H1 (cell line): ENCODE results near the gene TM9SF3. TPM values are rescaled to one million over a fixed set of nuclear protein-coding genes. Genes with fewer than 3 reads are reported as not detected.

Experiments used
- CTCF ChIA-PET: fragments of 300-600 bp; sonication (Branson Sonifier 250); formaldehyde crosslinking; loops from one replicate; lab custom pipeline; 2021; ENCODE audit not compliant: partially characterized antibody; lab: Charles Lee
- POLR2A ChIA-PET: fragments of 300-600 bp; sonication (Branson Sonifier 250); formaldehyde crosslinking; loops from one replicate; lab custom pipeline; 2021; ENCODE audit warnings: inconsistent platforms; ENCODE audit not compliant: partially characterized antibody; lab: Charles Lee
- DNase-seq, 2 experiments: peaks; one replicate each; pipeline versions ENCODE4 v3.0.0 to v3.0.0-alpha.2; 2010 to 2022; ENCODE audit warnings: low spot score in 2 of 2, low read depth in 1 of 2, mixed read lengths in 1 of 2
- FAIRE-seq: peaks from 2 replicates; lab custom pipeline; 2011; peaks lifted over from hg19 to GRCh38; lab: Jason Lieb, UNC
- H2AFZ ChIP-seq: 2 replicates; pipeline ENCODE4 v1.8.1; 2012; ENCODE audit warnings: low read length, inconsistent platforms
- H2AK5ac ChIP-seq: 2 replicates; pipeline ENCODE4 v1.6.1; 2013; ENCODE audit warnings: low read depth, low read length
- H2BK120ac ChIP-seq: replicated peaks from 2 replicates; pipeline ENCODE3; 2013; ENCODE audit warnings: low read depth, low read length, inconsistent platforms
- H2BK12ac ChIP-seq: 2 replicates; pipeline ENCODE4 v1.6.1; 2013; ENCODE audit warnings: low read depth, low read length
- H2BK15ac ChIP-seq: 2 replicates; pipeline ENCODE4 v1.6.1; 2013; ENCODE audit warnings: low read length
- H2BK20ac ChIP-seq: 2 replicates; pipeline ENCODE4 v1.6.1; 2013; ENCODE audit warnings: low read length
- H2BK5ac ChIP-seq: 2 replicates; pipeline ENCODE4 v1.6.1; 2013; ENCODE audit warnings: low read depth, low read length
- H3K14ac ChIP-seq: 2 replicates; pipeline ENCODE4 v1.6.1; 2013; ENCODE audit warnings: inconsistent platforms; ENCODE audit not compliant: insufficient read length
- H3K18ac ChIP-seq: 2 replicates; pipeline ENCODE4 v1.6.1; 2013; ENCODE audit warnings: low read length; ENCODE audit errors: extremely low read depth
- H3K23ac ChIP-seq: 2 replicates; pipeline ENCODE4 v1.6.1; 2013; ENCODE audit warnings: inconsistent platforms; ENCODE audit not compliant: insufficient read length
- H3K23me2 ChIP-seq: 2 replicates; pipeline ENCODE4 v1.6.1; 2013; ENCODE audit warnings: low read depth, low read length
- H3K27ac ChIP-seq: 2 replicates; pipeline ENCODE4 v1.6.1; 2011; ENCODE audit warnings: low read depth, low read length, inconsistent platforms
- H3K27me3 ChIP-seq, 4 experiments: replicated peaks in 1 of 4; 1 replicate in 1 of 4; 2 replicates in 3 of 4; pipeline versions ENCODE4 v1.6.1 to v1.8.1; 2011 to 2013; ENCODE audit warnings: low read length in 3 of 4, mild to moderate bottlenecking in 3 of 4, inconsistent platforms in 2 of 4, mixed read lengths in 2 of 4, moderate library complexity in 1 of 4; ENCODE audit not compliant: control insufficient read depth in 3 of 4, insufficient read depth in 3 of 4; ENCODE audit errors: extremely low read depth in 1 of 4
- H3K36me3 ChIP-seq, 4 experiments: 2 replicates each; pipeline versions ENCODE4 v1.6.1 to v1.8.1; 2011 to 2013; ENCODE audit warnings: mild to moderate bottlenecking in 4 of 4, low read length in 3 of 4, moderate library complexity in 2 of 4, control low read depth in 1 of 4, inconsistent platforms in 1 of 4; ENCODE audit not compliant: insufficient read depth in 4 of 4, control insufficient read depth in 2 of 4
- H3K4ac ChIP-seq: replicated peaks from 2 replicates; pipeline ENCODE3; 2013; ENCODE audit warnings: low read length, low read depth, mixed read lengths, inconsistent platforms; ENCODE audit not compliant: insufficient read length
- H3K4me1 ChIP-seq, 4 experiments: replicated peaks in 1 of 4; 1 replicate in 1 of 4; 2 replicates in 3 of 4; pipeline versions ENCODE4 v1.6.1 to v1.8.1; 2011 to 2013; ENCODE audit warnings: low read length in 3 of 4, inconsistent platforms in 2 of 4, mixed read lengths in 1 of 4; ENCODE audit not compliant: insufficient read depth in 4 of 4, control insufficient read depth in 3 of 4
- H3K4me2 ChIP-seq, 2 experiments: 2 replicates each; pipeline versions ENCODE4 v1.6.1 to v1.8.1; 2011 to 2013; ENCODE audit warnings: low read depth in 2 of 2, low read length in 2 of 2, control low read depth in 1 of 2, inconsistent platforms in 1 of 2, mild to moderate bottlenecking in 1 of 2; ENCODE audit not compliant: insufficient read depth in 1 of 2
- H3K4me3 ChIP-seq, 4 experiments: fragments of 200-600, 300-600 bp in 1 of 4; sonication (generic), shearing (Covaris generic), sonication (Bioruptor Twin) in 1 of 4; 2 replicates each; pipeline versions ENCODE4 v1.5.1 to v1.8.1; 2011 to 2016; ENCODE audit warnings: low read length in 4 of 4, low read depth in 3 of 4, control low read depth in 2 of 4, inconsistent platforms in 2 of 4, mild to moderate bottlenecking in 2 of 4, mixed read lengths in 1 of 4, moderate library complexity in 1 of 4; ENCODE audit not compliant: insufficient read depth in 2 of 4; ENCODE audit errors: extremely low read depth in 1 of 4
- H3K56ac ChIP-seq: replicated peaks from 2 replicates; pipeline ENCODE3; 2013; ENCODE audit warnings: low read depth, mild to moderate bottlenecking, mixed read lengths, low read length, inconsistent platforms; ENCODE audit not compliant: insufficient read length
- H3K79me1 ChIP-seq: 2 replicates; pipeline ENCODE4 v1.6.1; 2013; ENCODE audit warnings: low read depth, low read length, control low read depth
- H3K79me2 ChIP-seq, 2 experiments: 2 replicates each; pipeline versions ENCODE4 v1.6.1 to v1.8.1; 2012 to 2013; ENCODE audit warnings: low read length in 2 of 2, mild to moderate bottlenecking in 2 of 2, inconsistent platforms in 1 of 2; ENCODE audit not compliant: insufficient read depth in 2 of 2, control insufficient read depth in 1 of 2
- H3K9ac ChIP-seq, 4 experiments: replicated peaks in 1 of 4; 1 replicate in 1 of 4; 2 replicates in 3 of 4; pipeline versions ENCODE4 v1.6.1 to v1.8.1; 2011 to 2013; ENCODE audit warnings: low read depth in 3 of 4, low read length in 3 of 4, control low read depth in 2 of 4, mild to moderate bottlenecking in 2 of 4, moderate library complexity in 2 of 4, inconsistent platforms in 1 of 4; ENCODE audit errors: extremely low read depth in 1 of 4
- H3K9me3 ChIP-seq, 2 experiments: 2 replicates each; pipeline versions ENCODE4 v1.6.1 to v1.8.1; 2012 to 2013; ENCODE audit warnings: mild to moderate bottlenecking in 2 of 2, moderate library complexity in 2 of 2, control low read depth in 1 of 2, inconsistent platforms in 1 of 2, low read depth in 1 of 2, low read length in 1 of 2, mixed read lengths in 1 of 2; ENCODE audit not compliant: insufficient read depth in 2 of 2
- H4K20me1 ChIP-seq, 2 experiments: replicated peaks in 1 of 2; 2 replicates each; pipeline versions ENCODE3 to v1.8.1; 2011 to 2013; ENCODE audit warnings: inconsistent platforms in 2 of 2, low read length in 2 of 2, mild to moderate bottlenecking in 1 of 2; ENCODE audit not compliant: insufficient read depth in 2 of 2, control insufficient read depth in 1 of 2
- H4K5ac ChIP-seq: 2 replicates; pipeline ENCODE4 v1.6.1; 2013; ENCODE audit warnings: low read length, low read depth, mixed read lengths, inconsistent platforms; ENCODE audit not compliant: insufficient read length
- H4K8ac ChIP-seq: 2 replicates; pipeline ENCODE4 v1.8.0; 2013; ENCODE audit warnings: mild to moderate bottlenecking, moderate library complexity, low read length, inconsistent platforms; ENCODE audit not compliant: insufficient read depth; ENCODE audit errors: extremely low read depth
- H4K91ac ChIP-seq: replicated peaks from 2 replicates; pipeline ENCODE3; 2013; ENCODE audit warnings: low read length, mixed read lengths, inconsistent platforms; ENCODE audit not compliant: insufficient read length
- BRCA1 ChIP-seq: IDR thresholded peaks from 2 replicates; pipeline ENCODE4 v1.6.1; 2012; ENCODE audit warnings: low read depth, low read length, improper control_type of control experiment
- CREB1 ChIP-seq: IDR thresholded peaks from 2 replicates; pipeline ENCODE4 v1.6.1; 2012; ENCODE audit warnings: inconsistent platforms
- EZH2 ChIP-seq: fragments of 200-600 bp; sonication (generic); IDR thresholded peaks from 2 replicates; pipeline ENCODE4 v1.7.1; 2012; ENCODE audit warnings: low read depth, mild to moderate bottlenecking, moderate library complexity, low read length, inconsistent platforms; ENCODE audit not compliant: severe bottlenecking
- KDM5A ChIP-seq: fragments of 200-600 bp; IDR thresholded peaks from 2 replicates; pipeline ENCODE4 v1.7.1; 2012; ENCODE audit warnings: mild to moderate bottlenecking, low read length, inconsistent platforms, mixed read lengths
- MAFK ChIP-seq: IDR thresholded peaks from 2 replicates; pipeline ENCODE4 v1.6.1; 2012; ENCODE audit warnings: low read depth, mild to moderate bottlenecking, improper control_type of control experiment, low read length
- MAX ChIP-seq: IDR thresholded peaks from 2 replicates; pipeline ENCODE4 v1.6.1; 2012; ENCODE audit warnings: inconsistent platforms
- RAD21 ChIP-seq, 2 experiments: IDR thresholded peaks in 1 of 2; conservative IDR thresholded peaks in 1 of 2; 2 replicates each; pipeline ENCODE4 v1.6.1; 2011; ENCODE audit warnings: low read depth in 2 of 2, low read length in 2 of 2, improper control_type of control experiment in 1 of 2, inconsistent platforms in 1 of 2, mild to moderate bottlenecking in 1 of 2, moderate library complexity in 1 of 2
- RBBP5 ChIP-seq: IDR thresholded peaks from 2 replicates; pipeline ENCODE4 v1.7.1; 2012; ENCODE audit warnings: low read depth, mild to moderate bottlenecking, inconsistent platforms, low read length, moderate library complexity, borderline replicate concordance
- RXRA ChIP-seq: IDR thresholded peaks from 2 replicates; pipeline ENCODE4 v1.6.1; 2011; ENCODE audit warnings: low read depth, mild to moderate bottlenecking, low read length, moderate library complexity; ENCODE audit not compliant: insufficient read depth
- TEAD4 ChIP-seq: IDR thresholded peaks from 2 replicates; pipeline ENCODE4 v1.6.1; 2012; ENCODE audit warnings: low read depth, low read length, inconsistent platforms, mixed read lengths
- ZNF274 ChIP-seq: IDR thresholded peaks from 2 replicates; pipeline ENCODE4 v1.7.0; 2012; ENCODE audit warnings: low read length, borderline replicate concordance; ENCODE audit errors: extremely low read depth
- WGBS, 2 experiments: shearing (Covaris generic) in 1 of 2; methylation state at CpG; one replicate each; pipeline versions ENCODE4 v1.1.6 to v1.1.7; 2013 to 2015; ENCODE audit warnings: low lambda C conversion rate in 2 of 2, mixed read lengths in 2 of 2, inconsistent platforms in 1 of 2, low coverage in 1 of 2, missing lambda C conversion rate in 1 of 2; ENCODE audit not compliant: insufficient replicate concordance in 2 of 2, insufficient coverage in 1 of 2, insufficient read length in 1 of 2; ENCODE audit errors: extremely low coverage in 1 of 2, missing lambda C conversion rate in 1 of 2; 5-methylcytosine and 5-hydroxymethylcytosine counted together
- polyA plus RNA-seq, 7 experiments: library from polyadenylated mRNA; depleted of rRNA in 3 of 7; stranded (reverse) in 5 of 7; unstranded in 2 of 7; fragments of >200 nt in 5 of 7; fragments of 200-250 nt in 2 of 7; gene quantifications; 1 replicate in 5 of 7; 2 replicates in 1 of 7; 4 replicates in 1 of 7; pipeline versions ENCODE4 v1.2.1 to v1.2.3, GENCODE V29; 2011 to 2013; ENCODE audit warnings: missing spikeins in 2 of 7, mixed read lengths in 2 of 7
- total RNA-seq: library from RNA; stranded (reverse); fragmentation: NEBNext Ultra II Directional; extraction: Animal tissue kit (Norgen Biotek cat#: 25700); gene quantifications from 2 replicates; pipeline ENCODE4 v1.2.1, GENCODE V29; 2021

The TM9SF3 gene
- total and polyA plus RNA-seq, 2 of the 8 experiments (the other 6 are each of a cell fraction or from before 2014, with no cell fraction given): 123 to 127 TPM

DNA sequence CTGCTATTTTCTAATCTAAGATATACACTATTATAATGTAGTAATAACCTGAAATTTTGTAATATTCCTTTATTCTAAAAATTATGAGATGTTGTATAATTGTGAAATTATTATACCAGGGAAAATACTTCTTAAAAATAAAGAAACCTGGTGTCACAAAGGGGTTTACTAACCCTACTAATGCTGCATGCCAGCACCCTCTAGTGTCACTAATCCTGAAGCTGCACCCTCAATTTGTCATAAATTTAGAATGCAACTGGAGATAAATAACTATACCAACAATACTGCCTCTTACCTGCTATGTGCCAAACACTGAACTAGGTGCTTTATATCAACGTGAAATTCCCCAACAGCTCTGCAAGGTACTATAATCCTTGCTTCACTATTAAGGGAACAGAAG is 30.8 kb downstream of the TM9SF3 start:
- Histone ChIP-seq H3K9me3 (no peaks in the 10 kb centered on the region), H3K4ac (no peak overlapping the region), H2BK120ac (no peak overlapping the region), H3K4me2 (no peak overlapping the region), H2BK20ac (no peak overlapping the region), H4K8ac (no peak overlapping the region), H3K79me1 (no peaks in the 10 kb centered on the region), H3K23ac (no peak overlapping the region), H3K27ac (no peak overlapping the region), H3K36me3 (peaks cover 0 to 34% (median 11%) of the 10 kb centered on the region in 4 experiments; a peak in 3 of 8 replicates), H4K5ac (no peak overlapping the region), H2BK15ac (no peak overlapping the region), H3K14ac (no peak overlapping the region), H2AFZ (no peak overlapping the region), H3K27me3 (no peaks in the 10 kb centered on the region), H3K4me1 (no peaks in the 10 kb centered on the region), H4K20me1 (peaks cover 1 to 2% of the 10 kb centered on the region in 2 experiments), H2BK5ac (no peak overlapping the region), H2BK12ac (no peak overlapping the region), H3K18ac (no peak overlapping the region), H4K91ac (no peak overlapping the region), H3K4me3 (no peak overlapping the region), H3K79me2 (0 out of 4 replicates have a peak, but pooled peaks cover 0 to 2% of the 10 kb centered on the region in 2 experiments), H3K9ac (no peak overlapping the region), H2AK5ac (no peak overlapping the region), H3K23me2 (peaks cover 3% of the 10 kb centered on the region; the same call in 1 of the 2 replicates), H3K56ac (no peak overlapping the region)
- no peak for DNase-seq
- FAIRE-seq: no peak
- 80% methylated on average over 1 of the region's 1 CpG; no CpG with 5 or more reads in 1 of the 2 experiments for WGBS, 2 experiments
- ChIA-PET CTCF (interaction anchor here (0.6 to 2.3 kb wide), 28 partner anchors 9 to 185 kb away, joined by 3 to 18 read pairs (median 4); partner anchors contain the start of gene TLL2), POLR2A (interaction anchor here (1.1 to 1.3 kb wide), 2 partner anchors 43 to 115 kb away, joined by 3 to 6 read pairs; no protein-coding TSS in a partner anchor)
- TF ChIP-seq ZNF274 (no peak), RAD21 (IDR thresholded peaks at IDR 0.05 in 1 of 2, conservative IDR thresholded peaks at IDR 0.05 in 1 of 2; ENCODE audit: low read depth in 2 of 2, low read length in 2 of 2) (peak; percentile 55 to 65), RBBP5 (no peak), RXRA (no peak), CREB1 (no peak), MAFK (no peak), BRCA1 (no peak), KDM5A (no peak), TEAD4 (0 out of 2 replicates have a peak, but pooled peaks have one; percentile 15), EZH2 (no peak), MAX (no peak)
